ENCODE measurements around the gene SORBS2.

The SORBS2 gene

DNA sequence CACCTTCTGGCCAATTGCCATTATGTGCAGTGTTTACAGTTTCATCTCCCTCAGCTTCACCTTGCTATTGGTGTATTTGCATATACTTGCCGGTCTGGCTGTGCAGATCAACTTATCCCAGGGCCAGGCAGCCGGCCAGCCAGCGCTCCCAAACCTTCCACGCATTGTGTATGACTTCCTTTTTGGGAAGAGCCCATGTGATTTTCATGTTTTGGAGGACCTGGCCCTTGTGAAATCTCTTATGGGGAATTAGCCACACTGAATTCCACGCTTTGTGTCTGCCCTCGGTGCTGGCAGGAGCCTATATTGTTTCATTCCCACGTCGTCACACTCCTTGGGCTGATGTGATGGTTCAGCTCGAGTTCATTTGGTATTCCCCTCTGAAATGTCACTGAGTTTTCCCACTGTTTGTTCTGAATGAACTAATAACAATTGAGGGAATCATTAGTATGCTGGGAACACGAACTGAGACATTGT is 270.7 kb downstream of the SORBS2 start:
- DNase-seq = no peak

DNA sequence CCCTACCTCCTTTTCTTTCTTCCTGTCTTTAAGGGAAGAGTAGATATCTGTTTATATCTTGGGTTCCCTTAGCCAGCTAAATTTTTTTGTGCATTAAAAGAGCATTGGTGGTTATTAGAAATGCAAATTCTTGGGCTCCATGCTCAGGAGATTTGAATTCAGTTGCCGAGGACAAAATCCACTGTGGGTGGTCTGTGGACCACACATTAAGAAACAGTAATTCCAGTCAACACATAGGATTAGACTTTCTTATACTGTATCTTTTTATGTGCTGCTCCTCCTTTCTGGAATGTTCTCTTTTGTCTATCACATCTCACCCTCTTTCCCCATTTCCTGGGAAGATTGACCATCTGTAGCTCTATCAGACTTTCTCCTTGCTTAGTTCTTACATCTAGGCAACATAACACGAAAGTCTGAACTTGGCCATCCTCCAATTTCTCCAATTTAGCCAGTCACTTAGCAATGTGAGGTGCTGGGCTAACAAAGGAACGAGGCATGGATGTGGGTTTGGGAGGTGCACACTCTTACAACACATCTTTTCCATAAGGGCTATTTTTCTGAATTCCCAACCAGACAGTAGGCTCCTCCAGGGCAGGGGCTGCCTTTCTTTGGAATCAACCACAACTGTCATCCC is 271.4 kb downstream of the SORBS2 start:
- DNase-seq = no peak

DNA sequence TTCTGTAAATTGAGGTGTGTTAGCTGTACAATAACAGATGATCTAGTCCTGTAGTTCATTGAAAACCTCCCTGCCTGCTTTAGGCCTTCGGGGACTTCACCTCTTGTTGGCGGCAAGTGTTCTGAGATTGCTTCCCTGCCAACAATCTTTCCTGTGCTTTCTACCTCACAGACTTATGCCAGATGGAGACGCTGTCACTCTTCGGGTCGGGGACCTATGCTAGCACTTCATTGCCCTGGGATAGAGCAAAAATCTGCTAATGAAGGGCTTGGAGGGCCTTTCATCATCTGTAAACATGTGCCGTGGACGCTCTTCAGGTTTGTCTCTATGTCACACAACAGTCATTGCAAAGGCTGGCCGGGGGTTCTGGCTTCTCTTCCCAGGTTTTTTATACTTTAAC is 272.0 kb downstream of the SORBS2 start:
- no peak for DNase-seq

DNA sequence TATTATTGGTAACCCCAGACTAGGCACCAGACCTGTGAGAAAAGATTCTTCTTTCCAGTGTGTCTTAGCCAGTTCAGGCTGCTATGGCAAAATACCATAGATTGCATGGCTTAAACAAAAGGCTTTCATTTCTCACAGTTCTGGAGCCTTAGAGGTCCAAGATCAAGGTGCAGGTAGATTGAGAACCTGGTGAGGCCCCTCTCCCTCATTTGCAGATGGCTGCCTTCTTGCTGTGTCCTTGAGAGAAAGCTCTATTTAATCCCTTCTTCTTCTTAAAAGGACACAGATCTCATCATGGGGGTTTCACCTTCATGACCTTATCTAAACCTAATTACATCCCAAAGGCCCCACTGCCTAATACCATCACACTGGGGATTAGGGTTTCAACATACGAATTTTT is 273.2 kb downstream of the SORBS2 start:
- DNase-seq = no peak

DNA sequence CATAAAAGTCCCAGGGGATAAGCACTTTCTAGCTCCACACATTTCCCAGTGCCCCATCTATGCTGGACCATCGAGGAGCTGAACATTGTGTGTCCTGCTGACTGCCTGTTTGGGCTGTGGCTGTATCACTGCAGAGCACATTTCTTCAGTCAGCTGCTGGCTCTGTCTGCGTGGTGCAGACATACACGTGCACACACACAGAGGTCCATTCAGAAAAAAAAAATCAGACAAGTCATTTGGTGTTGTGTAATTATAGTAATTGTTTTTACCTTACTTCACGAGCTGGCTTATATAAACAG is 275.6 kb downstream of the SORBS2 start:
- no peak for DNase-seq

DNA sequence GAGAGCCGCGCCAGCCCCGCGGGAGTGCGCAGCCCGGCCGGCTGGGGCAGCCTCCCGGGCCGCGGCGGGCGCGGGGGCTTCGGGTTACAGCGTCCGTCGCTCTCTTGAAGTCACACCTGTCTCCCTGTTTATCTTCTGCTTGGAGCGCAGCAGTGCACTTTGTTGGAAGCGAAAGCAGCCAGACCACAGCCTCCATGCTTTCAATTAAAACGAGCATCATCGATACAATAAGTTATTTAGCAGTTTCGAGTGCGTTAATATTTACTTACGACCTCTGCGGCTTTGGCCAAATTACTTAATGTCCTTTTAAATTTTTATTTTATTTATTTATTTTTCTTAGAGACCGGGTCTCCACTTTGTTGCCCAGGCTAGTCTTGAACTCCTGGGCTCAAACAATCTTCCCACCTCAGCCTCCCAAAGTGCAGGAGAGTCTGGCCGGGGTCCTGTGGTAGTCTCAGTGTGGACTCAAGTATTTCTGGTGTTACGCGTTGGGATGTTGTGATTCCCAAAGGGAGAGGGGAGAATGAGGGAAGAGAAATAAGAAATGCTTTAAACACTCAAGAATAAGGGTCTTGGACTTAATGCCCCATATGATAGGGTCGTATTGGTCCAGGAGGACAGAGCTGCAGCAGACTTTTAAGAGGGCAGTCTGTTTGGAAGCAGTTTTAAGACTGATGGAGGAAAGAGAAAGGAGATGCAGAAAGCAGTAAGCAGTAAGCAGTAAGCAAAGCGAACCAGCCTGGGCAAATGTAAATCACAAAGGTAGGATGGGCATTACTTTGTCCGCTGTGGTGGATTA is 276.2 kb downstream of the SORBS2 start:
- DNase-seq = no peak
